AG10803 (cell line): ENCODE measurements around the gene CIB4.

Source experiments
- DNase-seq: peaks from one replicate; pipeline ENCODE4 v3.0.0; 2010; ENCODE audit warnings: low read depth
- H3K4me3 ChIP-seq: 2 replicates; pipeline ENCODE4 v1.5.1; 2011; ENCODE audit warnings: mild to moderate bottlenecking, low read length, control low read depth
- TF ChIP-seq, protein P1 (sequence below): conservative IDR thresholded peaks from 2 replicates; pipeline ENCODE4 v1.5.1; 2011; ENCODE audit warnings: mild to moderate bottlenecking, low read length, control low read depth, inconsistent platforms

The CIB4 gene

DNA sequence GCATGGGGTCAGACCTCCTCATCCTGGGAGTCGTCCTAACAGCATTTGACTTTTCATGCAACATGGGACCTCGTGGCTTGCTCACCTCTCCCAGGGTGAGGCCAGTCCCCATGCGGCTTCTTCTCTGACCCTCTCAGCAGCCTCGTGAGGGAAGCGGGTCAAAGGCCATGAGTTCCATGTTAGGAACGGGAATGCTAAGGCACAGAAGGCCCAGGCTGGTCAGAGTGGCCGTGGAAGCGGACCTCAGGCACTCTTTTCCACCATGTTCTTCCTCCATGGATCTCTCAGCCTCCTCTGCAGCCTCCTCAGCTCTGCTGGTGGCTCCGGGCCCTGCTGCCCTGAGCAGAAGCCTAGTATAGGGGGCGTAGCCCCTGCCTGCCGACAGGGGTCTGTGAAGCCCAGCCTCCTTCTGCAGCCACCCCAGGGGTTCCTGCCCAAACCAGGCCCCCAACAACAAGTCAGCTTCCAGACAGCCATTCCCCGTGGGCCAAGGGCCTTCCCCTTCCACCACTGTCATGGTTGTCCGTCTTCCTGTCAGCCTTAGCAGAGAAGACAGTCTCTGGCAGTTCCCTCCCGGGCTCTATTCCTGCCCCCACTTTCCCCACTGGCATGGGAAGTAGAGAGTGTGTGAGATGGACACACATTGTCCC, 103.2 kb downstream of the CIB4 start:
- TF ChIP-seq, protein P1, sequence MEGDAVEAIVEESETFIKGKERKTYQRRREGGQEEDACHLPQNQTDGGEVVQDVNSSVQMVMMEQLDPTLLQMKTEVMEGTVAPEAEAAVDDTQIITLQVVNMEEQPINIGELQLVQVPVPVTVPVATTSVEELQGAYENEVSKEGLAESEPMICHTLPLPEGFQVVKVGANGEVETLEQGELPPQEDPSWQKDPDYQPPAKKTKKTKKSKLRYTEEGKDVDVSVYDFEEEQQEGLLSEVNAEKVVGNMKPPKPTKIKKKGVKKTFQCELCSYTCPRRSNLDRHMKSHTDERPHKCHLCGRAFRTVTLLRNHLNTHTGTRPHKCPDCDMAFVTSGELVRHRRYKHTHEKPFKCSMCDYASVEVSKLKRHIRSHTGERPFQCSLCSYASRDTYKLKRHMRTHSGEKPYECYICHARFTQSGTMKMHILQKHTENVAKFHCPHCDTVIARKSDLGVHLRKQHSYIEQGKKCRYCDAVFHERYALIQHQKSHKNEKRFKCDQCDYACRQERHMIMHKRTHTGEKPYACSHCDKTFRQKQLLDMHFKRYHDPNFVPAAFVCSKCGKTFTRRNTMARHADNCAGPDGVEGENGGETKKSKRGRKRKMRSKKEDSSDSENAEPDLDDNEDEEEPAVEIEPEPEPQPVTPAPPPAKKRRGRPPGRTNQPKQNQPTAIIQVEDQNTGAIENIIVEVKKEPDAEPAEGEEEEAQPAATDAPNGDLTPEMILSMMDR: no peak

DNA sequence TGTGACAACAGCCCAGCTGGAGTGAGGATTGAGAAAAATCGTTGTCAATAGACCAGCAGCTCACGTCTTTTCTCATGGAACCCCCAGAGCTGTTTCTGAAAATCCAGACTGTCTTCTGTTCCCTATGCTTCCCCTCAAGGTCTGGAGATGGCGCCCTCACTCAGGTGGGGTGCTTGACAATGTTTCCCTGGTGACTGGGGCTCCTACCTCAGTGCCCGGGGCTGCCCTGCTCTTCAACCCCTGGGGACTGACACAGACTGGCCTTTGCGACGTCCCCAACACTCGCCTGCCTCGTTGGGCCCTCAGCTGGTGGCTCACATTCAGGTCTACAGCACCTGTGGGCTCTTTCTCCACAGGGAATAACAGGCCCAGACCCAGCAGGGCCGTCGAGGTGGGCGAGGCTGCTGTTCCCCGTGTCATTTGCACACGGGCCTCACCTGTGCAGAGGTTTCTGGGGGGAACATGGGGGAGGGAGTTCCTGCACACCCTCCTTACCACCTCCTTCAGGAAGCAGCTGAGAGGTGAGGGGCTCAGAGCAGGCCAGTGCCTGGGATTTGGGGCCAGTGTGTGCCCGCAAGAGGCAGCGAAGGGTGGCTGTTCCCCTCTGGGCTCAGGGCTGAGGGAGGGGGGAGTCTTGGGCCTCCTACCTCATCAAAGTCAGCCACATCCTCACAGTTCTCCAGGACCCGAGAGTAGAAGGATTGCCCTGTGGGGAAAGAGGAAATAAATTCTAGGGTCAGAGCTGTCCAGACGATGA, 103.9 kb downstream of the CIB4 start:
- no peak for DNase-seq
- H3K4me3 ChIP-seq: no peak overlapping the region
- TF ChIP-seq, protein P1: no peak

More for the DNA sequence above, 103.2 kb downstream of the CIB4 start:
- no peak for DNase-seq
- H3K4me3 ChIP-seq: no peak overlapping the region

DNA sequence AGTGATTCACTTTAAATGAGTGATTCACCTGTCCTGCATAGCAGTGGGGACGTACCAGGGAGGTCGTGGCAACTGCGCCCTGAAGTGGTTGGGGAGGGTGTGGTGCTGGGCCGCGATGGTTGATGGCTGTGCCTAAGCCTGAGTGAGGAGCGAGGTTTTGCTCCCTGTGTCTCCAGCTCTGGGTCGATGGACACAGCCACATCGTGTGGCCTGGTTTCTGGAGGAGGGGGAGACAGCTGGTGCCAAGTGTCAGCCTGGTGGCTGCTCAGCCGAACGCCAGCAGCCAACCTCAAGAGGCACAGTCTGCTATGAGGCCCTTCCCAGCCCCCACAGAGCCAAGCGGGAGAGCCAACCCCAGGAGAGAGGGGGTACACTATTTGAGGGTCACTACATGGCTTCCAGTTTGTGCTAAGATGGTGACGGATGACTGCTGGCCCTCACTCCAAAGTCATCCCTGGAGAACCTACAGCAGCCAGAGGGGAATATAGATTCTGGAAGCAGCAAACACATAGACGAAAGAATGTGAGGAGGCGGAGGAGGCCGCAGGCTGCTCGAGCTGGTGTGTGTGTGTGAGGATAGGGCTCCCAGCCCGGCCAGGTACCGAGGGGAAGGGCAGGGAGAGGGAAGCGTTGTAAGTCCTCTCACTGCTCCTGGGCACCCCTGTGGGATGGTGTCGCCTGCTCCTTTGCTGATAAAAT, 104.6 kb downstream of the CIB4 start:
- DNase-seq: no peak
- TF ChIP-seq, protein P1: no peak
- no peak overlapping the region for H3K4me3 ChIP-seq

DNA sequence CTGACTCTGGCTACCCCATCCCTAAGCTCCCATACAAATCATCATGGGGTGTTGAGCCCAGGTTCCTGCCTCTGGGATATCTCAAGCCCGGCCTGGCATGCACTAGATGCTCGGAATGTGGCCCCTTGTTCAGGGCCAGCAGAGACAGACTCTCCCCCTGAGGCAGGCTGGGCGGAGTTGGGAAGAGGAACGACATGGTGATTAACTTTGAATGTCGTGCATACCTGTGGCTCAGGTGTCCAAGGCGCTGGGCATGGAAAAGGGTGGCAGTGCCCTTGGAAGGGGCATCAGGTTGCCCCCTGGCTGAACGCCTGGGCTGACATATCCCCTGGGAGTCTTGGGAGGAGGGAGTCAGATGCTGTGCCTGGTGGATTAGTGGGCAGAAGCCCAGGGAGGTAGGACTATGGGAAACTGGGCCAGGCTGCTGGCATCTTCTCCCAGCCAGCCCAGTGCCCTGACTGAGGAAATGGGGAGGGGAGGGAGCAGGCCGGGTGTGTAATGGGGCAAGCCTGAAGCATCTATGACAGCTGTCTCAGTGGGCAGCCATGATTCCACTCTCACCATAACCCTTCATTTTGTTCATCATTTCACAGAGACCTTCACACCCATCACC, 105.4 kb downstream of the CIB4 start:
- H3K4me3 ChIP-seq: no peak overlapping the region
- DNase-seq: no peak
- TF ChIP-seq, protein P1: no peak

DNA sequence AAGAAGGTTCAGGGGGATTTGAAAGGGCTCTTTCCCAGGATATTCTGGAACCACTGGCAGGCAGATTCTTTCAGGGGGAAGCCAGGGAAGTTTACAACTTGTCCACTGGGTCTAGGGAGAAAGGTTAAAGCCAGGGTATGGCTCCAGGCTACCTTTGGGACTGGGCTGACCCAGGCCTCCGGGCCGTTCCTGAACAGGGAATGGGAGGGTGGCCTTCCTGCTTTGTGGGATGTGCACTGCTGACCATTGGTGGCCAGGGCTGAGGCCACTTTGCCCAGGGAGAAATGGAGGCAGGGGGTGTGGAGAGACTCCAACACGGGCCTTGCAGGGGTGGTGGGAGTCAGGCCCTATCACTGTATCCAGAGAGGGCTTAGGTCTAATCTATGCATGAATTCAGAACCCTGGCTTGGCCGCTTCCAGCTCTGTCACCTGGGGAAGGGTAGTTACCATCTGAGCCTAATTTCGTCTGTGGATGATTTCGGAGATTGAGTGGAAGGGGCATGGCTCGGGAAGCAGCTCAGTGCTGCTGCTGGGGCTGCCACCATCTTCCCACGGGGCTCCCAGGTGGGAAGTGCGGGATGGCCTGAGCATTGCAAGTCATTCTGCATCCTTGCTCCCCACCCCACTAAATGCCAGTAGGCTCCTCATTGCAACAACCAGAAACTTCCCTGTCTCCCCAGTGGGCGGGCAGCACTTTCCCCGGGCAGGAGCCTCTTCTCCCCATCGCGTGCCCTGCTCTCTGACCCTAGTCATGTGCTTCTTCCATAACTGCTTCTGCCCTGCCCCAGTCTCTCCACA, 106.1 kb downstream of the CIB4 start:
- H3K4me3 ChIP-seq: no peak overlapping the region
- DNase-seq: no peak
- TF ChIP-seq, protein P1: no peak

DNA sequence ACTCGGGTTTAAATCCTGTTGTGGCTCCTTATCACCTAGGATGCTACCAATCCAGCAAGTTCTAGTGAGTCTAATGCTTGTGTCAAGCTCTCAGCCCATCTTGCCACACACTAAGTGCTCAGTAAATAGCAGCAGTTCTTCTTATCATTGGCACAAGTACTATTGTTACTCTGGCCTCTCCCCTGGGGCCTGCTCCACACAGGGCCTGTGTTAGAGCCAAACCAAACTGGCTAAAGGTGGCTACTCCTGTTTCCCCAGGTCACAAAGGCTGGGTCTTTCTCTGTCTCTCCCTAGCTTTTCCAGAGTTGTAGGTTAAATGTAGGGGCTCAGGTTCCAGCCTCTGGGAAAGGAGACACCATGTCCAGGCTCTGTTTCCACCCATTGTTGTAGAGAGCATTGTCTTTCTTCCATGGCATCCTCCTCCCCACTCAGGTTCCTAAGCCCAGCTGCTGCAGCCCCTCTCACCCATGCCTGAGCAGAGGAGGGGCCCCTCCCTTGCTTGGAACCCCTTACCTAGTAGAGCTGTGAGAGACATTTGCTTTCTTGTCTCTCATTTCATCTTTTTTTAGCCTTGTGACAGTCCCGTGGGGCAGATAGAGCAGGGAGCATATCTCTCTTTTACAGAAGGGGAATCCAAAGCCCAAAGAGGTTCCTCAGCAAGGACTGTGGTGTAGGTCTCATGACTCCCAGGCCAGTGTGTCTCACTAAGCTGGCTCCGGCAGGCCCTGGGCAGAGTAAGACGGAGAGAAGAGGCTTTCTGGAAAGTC, 106.9 kb downstream of the CIB4 start:
- TF ChIP-seq, protein P1: no peak
- H3K4me3 ChIP-seq: no peak overlapping the region
- DNase-seq: no peak
